Activated CD8-positive, alpha-beta T cell treated with anti-CD3 and anti-CD28 coated beads for 36 hours (primary cell): ENCODE results near the gene RPS27. TPM values are rescaled to one million over a fixed set of nuclear protein-coding genes. Genes with fewer than 3 reads are reported as not detected.
"Not testable (repeated sequence)": the region's sequence is repeated elsewhere in the genome, so short reads cannot be mapped to it uniquely, and the experiment has no call there.

Source experiments
- ATAC-seq: fragments of 200-7000 bp; cut with Tn5 transposase; one replicate; pipeline ENCODE4 v1.10.0; 2021; ENCODE audit warnings: mild to moderate bottlenecking, moderate library complexity
- CTCF ChIA-PET: fragments of 350-600 bp; sonication (Branson Sonifier 250); formaldehyde crosslinking; loops from one replicate; lab custom pipeline; 2021; ENCODE audit warnings: antibody characterized with exemption; lab: Charles Lee
- POLR2A ChIA-PET: fragments of 350-600 bp; sonication (Branson Sonifier 250); formaldehyde crosslinking; loops from one replicate; lab custom pipeline; 2021; ENCODE audit warnings: antibody characterized with exemption; lab: Charles Lee
- DNase-seq: peaks from one replicate; pipeline ENCODE4 v3.0.0-alpha.2; 2020
- H3K27ac Mint-ChIP-seq: one replicate; pipeline ENCODE4 v1.8.0; 2021; ENCODE audit warnings: mild to moderate bottlenecking, mixed read lengths
- H3K27me3 Mint-ChIP-seq: one replicate; pipeline ENCODE4 v1.8.0; 2021; ENCODE audit warnings: mixed read lengths
- H3K36me3 Mint-ChIP-seq: one replicate; pipeline ENCODE4 v1.8.0; 2021; ENCODE audit warnings: low read depth, mixed read lengths
- H3K4me1 Mint-ChIP-seq: one replicate; pipeline ENCODE4 v1.8.0; 2021; ENCODE audit warnings: low read depth, mixed read lengths
- H3K4me3 Mint-ChIP-seq: one replicate; pipeline ENCODE4 v1.8.0; 2021; ENCODE audit warnings: mild to moderate bottlenecking, moderate library complexity, mixed read lengths
- H3K9me3 Mint-ChIP-seq: one replicate; pipeline ENCODE4 v1.8.0; 2021; ENCODE audit warnings: mixed read lengths
- intact Hi-C: fragments of 100-400 bp; cut with micrococcal nuclease; formaldehyde crosslinking; loops from one replicate; pipeline ENCODE4 v1.10.0; 2022
- total RNA-seq, 2 experiments: library from RNA; stranded (reverse); gene quantifications; one replicate each; pipeline ENCODE4 v1.2.3, GENCODE V29; 2021
- TF ChIP-seq, protein P1 (sequence below): fragments of 200-600 bp; IDR thresholded peaks from one replicate; pipeline ENCODE4 v1.8.0; 2022; ENCODE audit warnings: antibody characterized with exemption, mild to moderate bottlenecking

The RPS27 gene
- total RNA-seq, 2 experiments from 2014 or later, result 1,638 to 1,644 TPM

DNA sequence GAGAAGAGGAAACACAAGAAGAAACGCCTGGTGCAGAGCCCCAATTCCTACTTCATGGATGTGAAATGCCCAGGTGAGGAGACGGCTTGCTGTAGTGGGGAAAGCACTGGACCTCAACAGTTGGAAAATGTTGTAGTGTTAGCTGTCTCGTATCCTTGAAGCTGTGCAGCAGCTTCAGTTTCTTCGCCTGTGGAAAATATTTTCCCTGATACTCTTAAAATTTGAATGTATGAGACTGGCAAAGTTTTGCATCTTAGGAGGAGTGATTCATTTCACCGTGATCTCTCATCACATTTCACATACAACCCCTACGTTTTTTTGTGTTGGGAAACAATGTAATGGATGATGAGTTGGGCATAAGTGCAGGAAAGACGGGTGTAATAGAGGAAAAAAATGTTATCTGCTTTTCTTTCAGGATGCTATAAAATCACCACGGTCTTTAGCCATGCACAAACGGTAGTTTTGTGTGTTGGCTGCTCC, 629 bp downstream of the RPS27 start:
- peak overlapping the region; percentile 98 for H3K27ac Mint-ChIP-seq
- ATAC-seq (no peak), DNase-seq (no peak)
- CTCF ChIA-PET, result interaction anchor here (1.0 to 2.2 kb wide), 8 partner anchors 14 to 344 kb away, joined by 3 to 7 read pairs (median 4); partner anchors contain the start of genes DENND4B, HAX1 and JTB
- peaks cover 2% of the 10 kb centered on the region for H3K9me3 Mint-ChIP-seq
- H3K4me3 Mint-ChIP-seq, result peak overlapping the region; percentile 95
- H3K4me1 Mint-ChIP-seq, result peaks cover 26% of the 10 kb centered on the region
- POLR2A ChIA-PET, result interaction anchor here (0.6 to 12.7 kb wide), 28 partner anchors 11 to 424 kb away, joined by 3 to 237 read pairs (median 6); partner anchors contain the start of genes CREB3L4, CRTC2, DENND4B and GATAD2B
- TF ChIP-seq, protein P1, sequence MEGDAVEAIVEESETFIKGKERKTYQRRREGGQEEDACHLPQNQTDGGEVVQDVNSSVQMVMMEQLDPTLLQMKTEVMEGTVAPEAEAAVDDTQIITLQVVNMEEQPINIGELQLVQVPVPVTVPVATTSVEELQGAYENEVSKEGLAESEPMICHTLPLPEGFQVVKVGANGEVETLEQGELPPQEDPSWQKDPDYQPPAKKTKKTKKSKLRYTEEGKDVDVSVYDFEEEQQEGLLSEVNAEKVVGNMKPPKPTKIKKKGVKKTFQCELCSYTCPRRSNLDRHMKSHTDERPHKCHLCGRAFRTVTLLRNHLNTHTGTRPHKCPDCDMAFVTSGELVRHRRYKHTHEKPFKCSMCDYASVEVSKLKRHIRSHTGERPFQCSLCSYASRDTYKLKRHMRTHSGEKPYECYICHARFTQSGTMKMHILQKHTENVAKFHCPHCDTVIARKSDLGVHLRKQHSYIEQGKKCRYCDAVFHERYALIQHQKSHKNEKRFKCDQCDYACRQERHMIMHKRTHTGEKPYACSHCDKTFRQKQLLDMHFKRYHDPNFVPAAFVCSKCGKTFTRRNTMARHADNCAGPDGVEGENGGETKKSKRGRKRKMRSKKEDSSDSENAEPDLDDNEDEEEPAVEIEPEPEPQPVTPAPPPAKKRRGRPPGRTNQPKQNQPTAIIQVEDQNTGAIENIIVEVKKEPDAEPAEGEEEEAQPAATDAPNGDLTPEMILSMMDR, result no peak
- peaks cover 51% of the 10 kb centered on the region for H3K36me3 Mint-ChIP-seq
- intact Hi-C loops, result loop anchor here (2.0 to 10.0 kb wide), 3 partner anchors 34 to 274 kb away; partner anchors contain the start of gene NUP210L
- no peaks in the 10 kb centered on the region for H3K27me3 Mint-ChIP-seq

DNA sequence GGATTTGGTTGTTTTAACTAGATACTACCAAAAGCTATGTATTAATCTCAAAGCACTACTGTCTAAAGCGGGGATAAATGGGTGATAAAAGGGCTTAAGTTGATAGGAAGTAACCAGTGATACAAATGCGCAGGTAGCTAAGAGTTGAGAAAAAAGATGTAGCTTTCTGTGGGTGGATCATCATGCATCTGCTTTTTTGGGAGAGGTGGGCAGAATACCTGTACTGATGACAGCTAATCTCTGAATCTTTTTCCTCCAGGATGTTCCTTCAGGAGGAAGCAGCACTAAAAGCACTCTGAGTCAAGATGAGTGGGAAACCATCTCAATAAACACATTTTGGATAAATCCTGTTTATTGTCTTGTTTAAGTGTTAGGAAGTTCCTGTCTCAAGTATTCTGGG, 1.2 kb downstream of the RPS27 start:
- POLR2A ChIA-PET, result interaction anchor here (0.6 to 12.7 kb wide), 21 partner anchors 10 to 423 kb away, joined by 3 to 237 read pairs (median 5); partner anchors contain the start of genes CREB3L4, CRTC2, DENND4B and GATAD2B
- peak overlapping the region; percentile 95 for H3K4me3 Mint-ChIP-seq
- H3K9me3 Mint-ChIP-seq, result peaks cover 2% of the 10 kb centered on the region
- ATAC-seq (no peak), DNase-seq (no peak)
- peaks cover 51% of the 10 kb centered on the region for H3K36me3 Mint-ChIP-seq
- TF ChIP-seq, protein P1, result no peak
- intact Hi-C loops, result loop anchor here (2.0 to 10.0 kb wide), 3 partner anchors 35 to 273 kb away; partner anchors contain the start of gene NUP210L
- peaks cover 22% of the 10 kb centered on the region for H3K4me1 Mint-ChIP-seq
- CTCF ChIA-PET, result interaction anchor here (0.9 to 2.2 kb wide), 6 partner anchors 15 to 343 kb away, joined by 3 to 7 read pairs (median 4); partner anchors contain the start of genes DENND4B, HAX1 and JTB
- peak overlapping the region; percentile 98 for H3K27ac Mint-ChIP-seq
- no peaks in the 10 kb centered on the region for H3K27me3 Mint-ChIP-seq

GRCh38 chr1:153995202-153995601, 4.6 kb downstream of the RPS27 start:
- TF ChIP-seq, protein P1, result no peak
- CTCF ChIA-PET, result interaction anchor here (0.6 to 1.9 kb wide), 2 partner anchors 8 to 77 kb away, joined by 3 to 9 read pairs; partner anchors contain the start of gene RAB13
- no peaks in the 10 kb centered on the region for H3K27me3 Mint-ChIP-seq
- intact Hi-C loops, result loop anchor here (10.0 kb wide), 2 partner anchors 160 to 270 kb away; partner anchors contain the start of gene NUP210L
- no peak overlapping the region for H3K4me3 Mint-ChIP-seq
- H3K4me1 Mint-ChIP-seq, result peaks cover 15% of the 10 kb centered on the region
- DNase-seq (no peak), ATAC-seq (no peak)
- peaks cover 51% of the 10 kb centered on the region for H3K36me3 Mint-ChIP-seq
- H3K9me3 Mint-ChIP-seq, result peaks cover 2% of the 10 kb centered on the region
- POLR2A ChIA-PET, result interaction anchor here (0.8 to 12.7 kb wide), 9 partner anchors 7 to 189 kb away, joined by 3 to 237 read pairs (median 4); partner anchors contain the start of genes CREB3L4, JTB and NUP210L
- H3K27ac Mint-ChIP-seq, result peak overlapping the region; percentile 50

DNA sequence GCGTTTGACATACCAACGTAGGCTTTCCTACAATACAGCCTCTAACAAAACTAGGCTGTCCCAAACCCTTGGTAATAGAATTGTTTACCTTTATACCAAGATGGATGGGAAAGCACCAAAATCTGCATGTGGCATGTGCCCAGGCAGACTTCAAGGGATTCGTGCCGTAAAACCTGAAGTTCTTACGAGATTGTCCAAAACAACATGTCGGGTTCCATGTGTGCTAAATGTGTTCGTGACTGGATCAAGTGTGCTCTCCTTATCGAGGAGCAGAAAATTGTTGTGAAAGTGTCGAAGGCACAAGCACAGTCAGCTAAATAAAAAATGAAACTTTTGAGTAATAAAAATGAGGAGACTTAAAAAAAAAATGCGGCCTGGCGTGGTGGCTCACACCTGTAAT, 5.1 kb downstream of the RPS27 start:
- DNase-seq (no peak), ATAC-seq (no peak)
- Mint-ChIP-seq H3K4me1 (peaks cover 11% of the 10 kb centered on the region), H3K9me3 (peaks cover 2% of the 10 kb centered on the region), H3K27ac (peak overlapping the region; percentile 50), H3K27me3 (no peaks in the 10 kb centered on the region), H3K4me3 (no peak overlapping the region), H3K36me3 (peaks cover 50% of the 10 kb centered on the region)
- CTCF ChIA-PET, result interaction anchor here (1.9 kb wide), 1 partner anchor 9 kb away, joined by 9 read pairs; the partner anchor contains the start of gene RAB13
- TF ChIP-seq, protein P1, result no peak
- intact Hi-C loops, result loop anchor here (10.0 kb wide), 2 partner anchors 159 to 269 kb away; partner anchors contain the start of gene NUP210L
- POLR2A ChIA-PET, result interaction anchor here (0.8 to 12.7 kb wide), 8 partner anchors 9 to 189 kb away, joined by 3 to 237 read pairs (median 4); partner anchors contain the start of genes CREB3L4, JTB and NUP210L

- H3K4me1 Mint-ChIP-seq, H3K9me3 Mint-ChIP-seq, H3K4me3 Mint-ChIP-seq, ATAC-seq, H3K27me3 Mint-ChIP-seq, POLR2A ChIA-PET, H3K27ac Mint-ChIP-seq, DNase-seq: not testable (repeated sequence)
- intact Hi-C loops, result loop anchor here (10.0 kb wide), 2 partner anchors 158 to 268 kb away; partner anchors contain the start of gene NUP210L
- CTCF ChIA-PET, result interaction anchor here (1.9 kb wide), 1 partner anchor 10 kb away, joined by 9 read pairs; the partner anchor contains the start of gene RAB13
- H3K36me3 Mint-ChIP-seq, result peaks cover 37% of the 10 kb centered on the region
Observed at GRCh38 chr1:153996882-153997281, 6.3 kb downstream of the RPS27 start.
